ENCODE results near the gene PDZD8. TPM values are rescaled to one million over a fixed set of nuclear protein-coding genes. Genes with fewer than 3 reads are reported as not detected.

PDZD8 gene
- polyA plus RNA-seq, 1 experiment: 33.2 TPM

- Histone ChIP-seq H3K27me3 (ENCODE audit: control insufficient read depth, insufficient read depth, low read length) (no peaks in the 10 kb centered on the region), H3K27ac (ENCODE audit: low read depth, low read length) (no peak overlapping the region), H3K4me3 (ENCODE audit: low read depth, low read length) (no peak overlapping the region), H3K9me3 (ENCODE audit: control insufficient read depth, insufficient read depth, low read length) (no peaks in the 10 kb centered on the region)
- POLR2A ChIA-PET: no interaction called here
- no peak for DNase-seq (ENCODE audit: low read depth, low spot score)
- CTCF ChIA-PET: interaction anchor here (0.8 to 1.4 kb wide), 2 partner anchors 25 to 129 kb away, joined by 3 to 5 read pairs; no protein-coding TSS in a partner anchor
- no peak for TF ChIP-seq CTCF (IDR thresholded peaks at IDR 0.05; ENCODE audit: low read depth, low read length)
Observed at GRCh38 chr10:117345143-117345542, 30.1 kb downstream of the PDZD8 start.

DNA sequence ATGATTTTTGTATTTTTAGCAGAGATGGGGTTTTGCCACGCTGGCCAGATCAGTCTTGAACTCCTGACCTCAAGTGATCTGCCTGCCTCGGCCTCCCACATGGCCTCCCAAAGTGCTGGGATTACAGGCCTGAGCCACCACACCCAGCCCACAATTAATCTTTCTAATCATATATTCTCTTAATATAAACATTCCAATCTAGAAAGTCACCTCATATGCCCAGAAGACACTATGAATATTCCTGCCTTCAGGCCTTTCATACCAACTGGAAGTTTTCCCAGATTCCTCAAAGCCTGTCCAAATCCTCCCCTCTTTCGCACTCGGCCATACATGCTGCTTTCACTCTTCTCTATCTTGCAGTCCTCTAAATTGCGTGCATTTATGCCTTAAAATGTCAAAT lies 32.6 kb downstream of the PDZD8 start:
- TF ChIP-seq CTCF (IDR thresholded peaks at IDR 0.05; ENCODE audit: low read depth, low read length): no peak
- POLR2A ChIA-PET: no interaction called here
- peak overlapping the region; percentile 59 for H3K27ac ChIP-seq (ENCODE audit: low read depth, low read length)
- H3K27me3 ChIP-seq (ENCODE audit: control insufficient read depth, insufficient read depth, low read length): no peaks in the 10 kb centered on the region
- CTCF ChIA-PET: interaction anchor here (1.6 to 1.8 kb wide), 2 partner anchors 23 to 125 kb away, joined by 9 read pairs; no protein-coding TSS in a partner anchor
- peak; percentile 45 for DNase-seq (ENCODE audit: low read depth, low spot score)
- H3K9me3 ChIP-seq (ENCODE audit: control insufficient read depth, insufficient read depth, low read length): no peaks in the 10 kb centered on the region
- H3K4me3 ChIP-seq (ENCODE audit: low read depth, low read length): peak overlapping the region; percentile 18; the same call in 1 of the 2 replicates

DNA sequence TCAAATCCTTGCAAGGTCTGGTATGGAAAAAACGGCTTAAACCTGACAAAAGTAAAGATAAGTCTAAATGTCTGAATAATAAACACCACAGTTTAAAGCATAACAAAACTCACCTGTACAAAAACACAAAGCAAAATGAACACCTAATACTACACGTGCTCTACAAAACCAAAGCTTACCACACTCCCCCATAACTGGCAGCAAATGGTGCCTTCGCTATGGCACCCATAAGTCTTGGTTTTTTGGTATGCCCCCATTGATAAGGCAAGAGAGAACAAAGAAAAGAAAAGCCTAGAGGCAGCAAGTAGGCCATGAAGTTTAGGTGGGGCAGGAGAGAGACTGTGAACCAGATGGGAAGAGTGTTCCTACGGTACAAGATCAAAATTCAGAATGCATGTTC lies 34.2 kb downstream of the PDZD8 start:
- H3K27me3 ChIP-seq (ENCODE audit: control insufficient read depth, insufficient read depth, low read length): no peaks in the 10 kb centered on the region
- no peak for TF ChIP-seq CTCF (IDR thresholded peaks at IDR 0.05; ENCODE audit: low read depth, low read length)
- H3K4me3 ChIP-seq (ENCODE audit: low read depth, low read length): no peak overlapping the region
- DNase-seq (ENCODE audit: low read depth, low spot score): no peak
- no peaks in the 10 kb centered on the region for H3K9me3 ChIP-seq (ENCODE audit: control insufficient read depth, insufficient read depth, low read length)
- ChIA-PET POLR2A (no interaction called here), CTCF (interaction anchor here (1.6 to 1.8 kb wide), 2 partner anchors 21 to 124 kb away, joined by 9 read pairs; no protein-coding TSS in a partner anchor)
- no peak overlapping the region for H3K27ac ChIP-seq (ENCODE audit: low read depth, low read length)

DNA sequence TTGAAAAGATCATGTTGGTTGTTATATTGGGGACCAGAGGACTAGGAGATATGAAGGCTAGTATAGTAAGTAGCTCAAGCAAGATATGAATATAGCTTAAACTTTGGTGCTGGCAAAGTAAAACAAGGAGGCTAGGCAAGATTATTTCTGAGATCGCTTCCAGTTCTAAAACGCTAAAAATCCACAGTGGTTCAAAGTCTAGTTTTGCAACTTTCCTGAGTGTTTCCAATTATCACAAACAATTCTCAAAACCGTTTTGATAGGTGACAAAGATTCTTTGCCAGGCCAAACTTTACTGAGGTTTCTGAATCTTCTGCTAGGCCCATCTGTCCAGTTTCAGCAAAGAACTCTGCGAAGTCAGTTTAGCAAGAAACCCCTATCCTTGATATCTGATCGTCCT lies 35.3 kb downstream of the PDZD8 start:
- no peak for TF ChIP-seq CTCF (IDR thresholded peaks at IDR 0.05; ENCODE audit: low read depth, low read length)
- CTCF ChIA-PET: interaction anchor here (1.0 to 1.5 kb wide), 3 partner anchors 21 to 124 kb away, joined by 3 to 6 read pairs (median 4); no protein-coding TSS in a partner anchor
- Histone ChIP-seq H3K4me3 (ENCODE audit: low read depth, low read length) (no peak overlapping the region), H3K27me3 (ENCODE audit: control insufficient read depth, insufficient read depth, low read length) (no peaks in the 10 kb centered on the region), H3K27ac (ENCODE audit: low read depth, low read length) (no peak overlapping the region), H3K9me3 (ENCODE audit: control insufficient read depth, insufficient read depth, low read length) (no peaks in the 10 kb centered on the region)
- no peak for DNase-seq (ENCODE audit: low read depth, low spot score)
- POLR2A ChIA-PET: no interaction called here

- H3K4me3 ChIP-seq (ENCODE audit: low read depth, low read length): no peak overlapping the region
- no peak overlapping the region for H3K27ac ChIP-seq (ENCODE audit: low read depth, low read length)
- no peaks in the 10 kb centered on the region for H3K27me3 ChIP-seq (ENCODE audit: control insufficient read depth, insufficient read depth, low read length)
- H3K9me3 ChIP-seq (ENCODE audit: control insufficient read depth, insufficient read depth, low read length): no peaks in the 10 kb centered on the region
- no peak for TF ChIP-seq CTCF (IDR thresholded peaks at IDR 0.05; ENCODE audit: low read depth, low read length)
- POLR2A ChIA-PET: no interaction called here
- DNase-seq (ENCODE audit: low read depth, low spot score): no peak
- CTCF ChIA-PET: interaction anchor here (1.0 to 1.5 kb wide), 3 partner anchors 21 to 123 kb away, joined by 3 to 6 read pairs (median 4); no protein-coding TSS in a partner anchor
Observed at GRCh38 chr10:117339578-117339977, 35.7 kb downstream of the PDZD8 start.
